ENCODE results near the gene CEACAM21.
"Not testable (repeated sequence)": the region's sequence is repeated elsewhere in the genome, so short reads cannot be mapped to it uniquely, and the experiment has no call there.

Gene CEACAM21

DNA sequence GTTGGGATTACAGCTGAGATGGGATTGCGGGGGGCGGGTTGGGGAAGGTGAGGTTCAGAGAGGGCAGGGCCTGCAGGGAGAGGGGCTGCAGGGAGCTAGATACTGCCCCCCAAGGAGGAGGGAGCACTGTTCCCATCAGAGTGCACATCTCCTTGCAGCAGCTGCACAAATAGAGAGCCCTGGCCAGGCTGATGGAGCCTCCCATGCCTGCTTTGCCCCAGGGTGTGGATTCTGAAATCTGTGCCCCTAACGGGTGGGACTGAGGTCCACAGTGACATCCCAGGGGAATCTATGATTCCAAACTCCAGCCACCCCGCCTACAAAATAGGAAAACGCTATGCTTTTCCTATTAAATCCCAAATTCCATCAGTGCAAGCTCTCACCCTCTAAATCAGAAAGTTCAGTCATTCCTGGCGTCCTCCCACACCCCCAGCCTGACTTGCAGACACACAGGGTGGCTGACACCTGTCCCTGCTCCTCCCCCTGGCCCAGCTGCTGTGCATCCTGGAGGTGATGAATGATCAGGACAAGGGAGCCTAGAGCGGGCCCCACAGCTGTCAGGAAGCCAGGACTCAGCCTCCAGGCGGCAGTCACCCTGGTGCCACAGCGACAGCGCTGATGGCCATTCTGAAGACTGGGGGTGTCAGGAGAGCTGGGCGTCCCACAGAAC, 6.3 kb upstream of the CEACAM21 start:
- Histone ChIP-seq H3K79me2 (ENCODE audit: control insufficient read depth, insufficient read depth, low read length, unreplicated experiment) (no peaks in the 10 kb centered on the region), H3K4me3 (ENCODE audit: low read depth, low read length) (no peak overlapping the region), H3K27ac (ENCODE audit: low read depth, low read length) (no peak overlapping the region), H2AFZ (ENCODE audit: low read length, unreplicated experiment) (no peak overlapping the region), H3K27me3 (ENCODE audit: insufficient read depth, low read length) (peaks cover 80% of the 10 kb centered on the region), H3K36me3 (ENCODE audit: insufficient read depth, low read length) (no peaks in the 10 kb centered on the region), H3K4me1 (ENCODE audit: control insufficient read depth, insufficient read depth, low read length, unreplicated experiment) (no peaks in the 10 kb centered on the region)

DNA sequence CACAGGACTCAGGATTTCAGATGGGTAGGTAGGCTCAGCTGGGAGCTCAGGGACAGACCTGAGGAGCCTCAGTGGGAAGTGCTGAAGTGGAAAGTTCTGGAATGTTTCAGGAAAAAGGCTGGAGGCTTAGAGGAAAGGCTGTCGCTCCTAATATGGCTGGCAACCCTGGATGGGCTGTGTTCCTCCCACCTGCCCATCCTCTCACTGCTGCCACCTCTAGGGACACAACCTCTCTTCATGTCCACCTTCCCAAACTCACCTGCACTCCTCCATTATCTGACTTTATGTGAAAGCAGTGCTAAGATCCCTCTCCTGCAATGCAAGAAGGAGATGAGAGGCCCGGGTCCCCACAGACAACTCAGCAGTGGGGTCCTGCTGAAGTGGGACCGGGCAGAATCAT, 5.8 kb upstream of the CEACAM21 start:
- no peaks in the 10 kb centered on the region for H3K4me1 ChIP-seq (ENCODE audit: control insufficient read depth, insufficient read depth, low read length, unreplicated experiment)
- no peak overlapping the region for H2AFZ ChIP-seq (ENCODE audit: low read length, unreplicated experiment)
- no peak overlapping the region for H3K27ac ChIP-seq (ENCODE audit: low read depth, low read length)
- no peaks in the 10 kb centered on the region for H3K79me2 ChIP-seq (ENCODE audit: control insufficient read depth, insufficient read depth, low read length, unreplicated experiment)
- H3K27me3 ChIP-seq (ENCODE audit: insufficient read depth, low read length), result peaks cover 79% of the 10 kb centered on the region
- H3K36me3 ChIP-seq (ENCODE audit: insufficient read depth, low read length), result no peaks in the 10 kb centered on the region
- no peak overlapping the region for H3K4me3 ChIP-seq (ENCODE audit: low read depth, low read length)

DNA sequence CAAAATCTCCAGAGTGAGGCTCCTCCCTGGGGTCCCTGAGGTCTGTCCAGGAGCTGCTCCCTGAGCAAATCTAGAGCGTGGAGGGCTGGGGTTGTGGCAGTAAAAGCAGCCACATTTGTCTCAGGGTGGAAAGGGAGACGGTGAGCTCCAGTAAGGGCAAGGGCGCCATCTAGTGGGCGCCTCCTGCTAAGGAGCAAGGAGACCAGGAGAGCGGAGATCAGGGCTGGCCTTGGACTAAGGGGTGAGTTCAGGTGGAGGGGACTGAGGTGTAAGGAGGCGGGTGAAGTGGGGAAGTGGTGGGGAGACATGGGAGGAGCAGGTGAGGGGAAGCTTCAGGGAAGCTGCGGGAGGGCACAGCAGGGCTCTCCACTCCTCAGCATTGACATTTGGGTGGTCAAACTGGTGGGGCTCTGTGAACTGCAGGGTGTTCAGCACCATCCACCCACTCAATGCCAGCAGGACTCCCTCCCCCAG, 5.3 kb upstream of the CEACAM21 start:
- Histone ChIP-seq H3K79me2 (ENCODE audit: control insufficient read depth, insufficient read depth, low read length, unreplicated experiment) (no peaks in the 10 kb centered on the region), H2AFZ (ENCODE audit: low read length, unreplicated experiment) (no peak overlapping the region), H3K27ac (ENCODE audit: low read depth, low read length) (no peak overlapping the region), H3K4me3 (ENCODE audit: low read depth, low read length) (no peak overlapping the region), H3K27me3 (ENCODE audit: insufficient read depth, low read length) (peaks cover 79% of the 10 kb centered on the region), H3K4me1 (ENCODE audit: control insufficient read depth, insufficient read depth, low read length, unreplicated experiment) (no peaks in the 10 kb centered on the region), H3K36me3 (ENCODE audit: insufficient read depth, low read length) (no peaks in the 10 kb centered on the region)

GRCh38 chr19:41577144-41577830, 1.3 kb downstream of the CEACAM21 start:
- Histone ChIP-seq H3K36me3 (ENCODE audit: insufficient read depth, low read length) (no peaks in the 10 kb centered on the region), H3K79me2 (ENCODE audit: control insufficient read depth, insufficient read depth, low read length, unreplicated experiment) (no peaks in the 10 kb centered on the region), H2AFZ (ENCODE audit: low read length, unreplicated experiment) (no peak overlapping the region), H3K4me1 (ENCODE audit: control insufficient read depth, insufficient read depth, low read length, unreplicated experiment) (no peaks in the 10 kb centered on the region), H3K27ac (ENCODE audit: low read depth, low read length) (no peak overlapping the region), H3K4me3 (ENCODE audit: low read depth, low read length) (no peak overlapping the region), H3K27me3 (ENCODE audit: insufficient read depth, low read length) (peaks cover 40% of the 10 kb centered on the region)

GRCh38 chr19:41577833-41578232, 1.9 kb downstream of the CEACAM21 start:
- Histone ChIP-seq H3K27ac (ENCODE audit: low read depth, low read length) (no peak overlapping the region), H3K4me3 (ENCODE audit: low read depth, low read length) (no peak overlapping the region), H3K4me1 (ENCODE audit: control insufficient read depth, insufficient read depth, low read length, unreplicated experiment) (no peaks in the 10 kb centered on the region), H3K27me3 (ENCODE audit: insufficient read depth, low read length) (peaks cover 40% of the 10 kb centered on the region), H3K36me3 (ENCODE audit: insufficient read depth, low read length) (no peaks in the 10 kb centered on the region), H3K79me2 (ENCODE audit: control insufficient read depth, insufficient read depth, low read length, unreplicated experiment) (no peaks in the 10 kb centered on the region), H2AFZ (ENCODE audit: low read length, unreplicated experiment) (no peak overlapping the region)

DNA sequence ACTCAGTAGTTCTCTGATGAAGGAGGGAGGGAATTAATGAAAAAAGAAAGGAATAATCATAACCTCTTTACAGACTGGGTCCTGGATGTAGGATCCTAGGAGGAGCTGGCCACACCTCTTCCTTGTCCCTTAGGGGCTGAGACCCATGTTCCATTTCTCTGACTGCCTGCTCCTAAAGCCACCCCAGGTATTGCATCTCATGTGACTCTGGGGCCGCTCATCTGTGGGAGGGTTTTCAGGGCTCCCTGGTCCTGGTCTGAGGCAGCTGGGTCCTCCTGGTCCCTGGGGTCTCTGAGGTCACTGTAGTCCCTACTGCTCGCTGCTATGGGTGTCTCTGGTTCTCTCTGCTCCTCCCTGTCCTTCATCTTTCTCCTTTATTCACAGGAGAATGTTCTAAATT, 2.9 kb downstream of the CEACAM21 start:
- no peaks in the 10 kb centered on the region for H3K4me1 ChIP-seq (ENCODE audit: control insufficient read depth, insufficient read depth, low read length, unreplicated experiment)
- H3K79me2 ChIP-seq (ENCODE audit: control insufficient read depth, insufficient read depth, low read length, unreplicated experiment), result no peaks in the 10 kb centered on the region
- H2AFZ ChIP-seq (ENCODE audit: low read length, unreplicated experiment), result no peak overlapping the region
- peaks cover 31% of the 10 kb centered on the region for H3K27me3 ChIP-seq (ENCODE audit: insufficient read depth, low read length)
- no peak overlapping the region for H3K4me3 ChIP-seq (ENCODE audit: low read depth, low read length)
- H3K36me3 ChIP-seq (ENCODE audit: insufficient read depth, low read length), result no peaks in the 10 kb centered on the region
- H3K27ac ChIP-seq (ENCODE audit: low read depth, low read length), result no peak overlapping the region

GRCh38 chr19:41581068-41581467, 5.1 kb downstream of the CEACAM21 start:
- H2AFZ ChIP-seq (ENCODE audit: low read length, unreplicated experiment); H3K27ac ChIP-seq (ENCODE audit: low read depth, low read length); H3K4me1 ChIP-seq (ENCODE audit: control insufficient read depth, insufficient read depth, low read length, unreplicated experiment); H3K79me2 ChIP-seq (ENCODE audit: control insufficient read depth, insufficient read depth, low read length, unreplicated experiment); H3K4me3 ChIP-seq (ENCODE audit: low read depth, low read length); H3K36me3 ChIP-seq (ENCODE audit: insufficient read depth, low read length): not testable (repeated sequence)
- H3K27me3 ChIP-seq (ENCODE audit: insufficient read depth, low read length), result peaks cover 12% of the 10 kb centered on the region

GRCh38 chr19:41582577-41583182, 6.7 kb downstream of the CEACAM21 start:
- H3K36me3 ChIP-seq (ENCODE audit: insufficient read depth, low read length); H3K4me3 ChIP-seq (ENCODE audit: low read depth, low read length); H2AFZ ChIP-seq (ENCODE audit: low read length, unreplicated experiment); H3K79me2 ChIP-seq (ENCODE audit: control insufficient read depth, insufficient read depth, low read length, unreplicated experiment); H3K27ac ChIP-seq (ENCODE audit: low read depth, low read length); H3K4me1 ChIP-seq (ENCODE audit: control insufficient read depth, insufficient read depth, low read length, unreplicated experiment); H3K27me3 ChIP-seq (ENCODE audit: insufficient read depth, low read length): not testable (repeated sequence)

GRCh38 chr19:41584260-41584810, 8.4 kb downstream of the CEACAM21 start:
- Histone ChIP-seq H3K4me1 (ENCODE audit: control insufficient read depth, insufficient read depth, low read length, unreplicated experiment) (no peaks in the 10 kb centered on the region), H3K79me2 (ENCODE audit: control insufficient read depth, insufficient read depth, low read length, unreplicated experiment) (no peaks in the 10 kb centered on the region), H3K27ac (ENCODE audit: low read depth, low read length) (no peak overlapping the region), H3K27me3 (ENCODE audit: insufficient read depth, low read length) (no peaks in the 10 kb centered on the region), H3K4me3 (ENCODE audit: low read depth, low read length) (no peak overlapping the region), H3K36me3 (ENCODE audit: insufficient read depth, low read length) (no peaks in the 10 kb centered on the region), H2AFZ (ENCODE audit: low read length, unreplicated experiment) (no peak overlapping the region)

DNA sequence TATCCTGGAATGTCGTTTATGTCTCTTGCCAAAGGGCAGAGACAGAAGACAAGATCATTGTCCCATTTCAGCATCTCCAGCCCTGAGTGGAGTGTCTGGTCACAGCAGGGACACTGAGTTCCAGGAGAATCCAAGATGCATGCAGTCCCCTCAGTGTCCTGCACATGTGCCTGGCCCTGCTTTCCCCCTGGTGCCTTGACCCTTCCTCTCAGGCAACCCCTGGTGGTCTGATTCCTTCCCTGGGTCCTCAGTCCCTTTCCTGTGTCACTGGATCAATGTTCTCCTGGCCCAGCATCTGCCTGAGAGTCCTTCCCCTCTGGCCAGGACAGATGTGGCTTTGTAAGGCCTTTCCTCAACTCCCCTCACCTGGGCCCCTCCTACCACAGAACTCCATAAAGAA, 9.0 kb downstream of the CEACAM21 start:
- Histone ChIP-seq H3K27me3 (ENCODE audit: insufficient read depth, low read length) (no peaks in the 10 kb centered on the region), H3K4me3 (ENCODE audit: low read depth, low read length) (no peak overlapping the region), H3K4me1 (ENCODE audit: control insufficient read depth, insufficient read depth, low read length, unreplicated experiment) (no peaks in the 10 kb centered on the region), H2AFZ (ENCODE audit: low read length, unreplicated experiment) (no peak overlapping the region), H3K36me3 (ENCODE audit: insufficient read depth, low read length) (no peaks in the 10 kb centered on the region), H3K27ac (ENCODE audit: low read depth, low read length) (no peak overlapping the region), H3K79me2 (ENCODE audit: control insufficient read depth, insufficient read depth, low read length, unreplicated experiment) (no peaks in the 10 kb centered on the region)

Measured in ACC112 (cell line).